IPS-NIHi7 (cell line): Measurements from ENCODE around the gene DHX8.
"Not testable (repeated sequence)": the region's sequence is repeated elsewhere in the genome, so short reads cannot be mapped to it uniquely, and the experiment has no call there.

Experiments
- DNase-seq: peaks from one replicate; pipeline ENCODE4 v3.0.0; 2012; ENCODE audit warnings: mixed read lengths; ENCODE audit errors: extremely low spot score

Gene DHX8

DNA sequence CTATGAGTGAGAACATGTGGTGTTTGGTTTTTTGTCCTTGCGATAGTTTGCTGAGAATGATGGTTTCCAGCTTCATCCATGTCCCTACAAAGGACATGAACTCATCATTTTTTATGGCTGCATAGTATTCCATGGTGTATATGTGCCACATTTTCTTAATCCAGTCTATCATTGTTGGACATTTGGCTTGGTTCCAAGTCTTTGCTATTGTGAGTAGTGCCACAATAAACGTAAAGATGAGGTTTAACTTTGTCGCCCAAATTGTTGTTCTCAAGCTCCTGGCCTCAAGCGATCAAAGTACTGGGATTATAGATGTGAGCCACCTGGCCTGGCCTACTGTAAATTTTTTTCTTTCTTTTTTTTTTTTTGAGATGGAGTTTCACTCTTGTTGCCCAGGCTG lies 21.2 kb upstream of the DHX8 start:
- not testable (repeated sequence) for DNase-seq

DNA sequence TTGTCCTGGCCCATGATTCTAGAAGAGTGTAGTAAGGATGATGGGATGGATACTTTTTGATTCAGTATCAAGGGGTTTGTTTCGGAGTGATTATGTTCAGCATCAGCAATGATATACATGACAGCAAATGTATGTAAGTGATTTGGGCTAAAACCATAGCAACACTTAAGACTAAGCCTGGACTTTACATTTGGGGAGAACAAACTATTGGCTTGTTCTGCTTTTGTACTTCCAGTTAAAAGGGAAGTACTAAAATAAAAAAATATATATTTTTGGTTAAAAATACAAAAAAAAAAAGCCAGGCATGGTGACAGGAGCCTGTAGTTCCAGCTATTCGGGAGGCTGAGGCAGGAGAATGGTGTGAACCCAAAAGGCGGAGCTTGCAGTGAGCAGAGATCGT lies 20.5 kb upstream of the DHX8 start:
- no peak for DNase-seq

DNA sequence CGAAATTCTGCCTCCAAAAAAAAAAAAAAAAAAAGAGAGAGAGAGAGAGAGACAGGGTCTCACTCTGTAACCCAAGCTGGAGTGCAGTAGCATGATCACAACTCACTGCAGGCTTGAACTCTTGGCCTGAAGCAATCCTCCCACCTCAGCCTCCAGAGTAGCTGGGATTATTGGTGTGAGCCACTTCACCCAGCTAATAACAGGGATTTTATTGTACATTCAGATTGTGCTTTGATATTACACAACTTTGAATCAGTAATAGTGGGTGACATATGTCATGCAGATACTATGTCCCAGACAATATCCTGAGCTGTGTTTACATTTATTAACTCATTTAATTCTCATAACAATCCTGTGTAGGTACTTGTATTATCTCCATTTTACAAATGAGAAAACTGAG lies 19.7 kb upstream of the DHX8 start:
- no peak for DNase-seq

DNA sequence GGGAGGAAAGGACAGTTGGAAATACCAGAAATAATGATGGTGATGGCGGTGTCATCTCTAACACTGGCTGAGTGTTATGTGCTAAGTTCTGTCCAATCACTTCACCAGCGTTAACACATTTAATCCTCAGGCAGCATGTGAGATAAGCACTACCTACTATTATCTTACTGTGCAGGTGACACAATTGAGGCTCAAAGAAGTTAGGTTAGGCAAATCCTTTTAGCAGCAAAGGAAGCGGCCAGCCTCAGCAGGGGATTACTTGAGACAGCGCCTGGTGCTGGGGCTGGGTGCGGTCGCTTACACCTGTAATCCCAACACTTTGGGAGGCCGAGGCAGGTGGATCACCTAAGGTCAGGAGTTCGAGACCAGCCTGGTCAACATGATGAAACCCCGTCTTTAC lies 18.7 kb upstream of the DHX8 start:
- no peak for DNase-seq

DNA sequence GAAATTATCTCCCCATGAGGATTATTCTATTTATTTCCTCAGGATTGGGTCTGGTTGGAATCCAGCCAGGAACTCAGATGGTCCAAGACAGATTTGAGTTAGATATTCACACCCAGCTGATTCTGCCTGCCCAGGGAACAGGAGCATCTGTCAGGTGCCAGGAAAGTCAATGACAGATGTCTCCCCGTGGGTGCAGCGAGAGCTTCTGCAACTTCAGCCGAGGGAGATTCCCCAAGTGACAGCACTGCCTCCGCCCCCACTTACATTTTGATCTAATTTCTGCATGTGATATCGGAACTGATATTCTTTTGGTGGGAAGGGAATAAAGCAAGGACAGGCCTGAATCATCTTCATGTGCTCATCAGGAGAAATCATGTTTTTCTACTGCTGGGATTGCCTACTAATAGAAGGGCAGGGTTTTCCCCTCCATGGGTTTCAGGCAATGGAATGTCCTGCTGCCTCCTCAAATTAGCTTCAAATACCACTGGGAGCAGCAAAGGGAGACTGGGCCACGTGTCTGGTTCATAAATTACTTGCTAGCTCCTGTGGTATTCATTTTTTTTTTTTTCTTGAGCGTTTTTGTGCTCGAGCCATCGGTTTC lies 15.7 kb upstream of the DHX8 start:
- no peak for DNase-seq

DNA sequence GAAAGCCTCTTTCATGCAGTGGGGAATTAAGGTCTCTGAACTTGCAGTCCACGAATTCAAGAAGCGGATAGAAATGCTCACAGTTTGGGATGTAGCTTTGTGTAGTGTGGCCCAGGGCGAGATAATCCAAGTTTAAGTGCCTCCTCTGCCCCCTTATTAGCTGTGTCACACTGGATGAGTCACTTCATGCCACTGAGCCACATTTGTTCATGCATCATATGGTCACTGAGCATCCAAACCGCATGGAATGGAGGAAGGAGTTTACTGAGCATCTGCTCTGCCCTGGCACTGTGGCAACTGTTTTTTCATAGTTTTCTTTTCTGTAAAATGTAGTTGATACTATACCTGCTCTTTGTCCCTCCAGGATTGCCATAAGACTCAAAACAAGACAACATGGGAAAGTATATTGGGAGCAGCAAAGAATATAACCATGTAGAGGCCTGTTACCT lies 15.1 kb upstream of the DHX8 start:
- DNase-seq: no peak

- DNase-seq: no peak
Measured at GRCh38 chr17:43469145-43469544, 14.6 kb upstream of the DHX8 start.

- no peak for DNase-seq
Measured at GRCh38 chr17:43471585-43472160, 12.1 kb upstream of the DHX8 start.

GRCh38 chr17:43475494-43476089 lies 8.2 kb upstream of the DHX8 start:
- no peak for DNase-seq

GRCh38 chr17:43476306-43476705 lies 7.5 kb upstream of the DHX8 start:
- not testable (repeated sequence) for DNase-seq

DNA sequence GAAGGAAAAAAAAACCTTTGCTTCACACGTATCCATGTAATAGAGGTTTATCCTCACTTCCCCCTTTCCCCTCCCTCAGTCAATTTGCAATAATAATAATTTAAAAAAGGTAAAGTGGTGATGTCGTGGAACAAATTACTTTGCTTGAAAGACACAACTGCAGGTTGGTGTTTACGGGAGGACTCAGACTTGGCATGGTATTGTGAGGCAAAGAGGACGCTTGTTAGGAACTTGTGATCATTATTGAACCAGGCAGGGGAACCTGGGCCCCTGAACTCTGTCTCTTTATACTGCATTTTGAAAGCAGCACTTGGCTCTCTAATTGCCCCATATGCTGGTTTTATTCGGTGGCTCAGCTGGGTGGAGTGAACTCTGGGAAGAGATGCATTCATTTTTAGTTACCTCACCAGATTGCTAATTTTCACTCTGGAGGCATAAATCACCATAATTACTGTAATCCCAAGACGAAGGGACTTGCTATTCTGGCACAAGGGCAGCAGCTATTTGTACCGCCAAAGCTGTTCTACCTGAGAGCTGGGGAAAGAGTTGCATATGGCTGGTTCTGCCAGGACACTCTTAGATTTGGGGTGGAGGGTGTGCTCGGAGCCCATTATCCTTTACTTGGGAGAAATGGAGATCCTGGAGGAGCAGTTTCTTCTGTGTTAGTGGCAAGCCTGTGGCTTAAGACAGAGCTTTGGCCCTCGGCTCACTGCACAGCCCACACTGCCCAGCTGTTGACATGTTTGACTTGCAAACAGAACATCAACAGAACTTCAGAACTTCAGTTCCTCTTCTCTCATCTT lies 5.7 kb upstream of the DHX8 start:
- DNase-seq: no peak

DNA sequence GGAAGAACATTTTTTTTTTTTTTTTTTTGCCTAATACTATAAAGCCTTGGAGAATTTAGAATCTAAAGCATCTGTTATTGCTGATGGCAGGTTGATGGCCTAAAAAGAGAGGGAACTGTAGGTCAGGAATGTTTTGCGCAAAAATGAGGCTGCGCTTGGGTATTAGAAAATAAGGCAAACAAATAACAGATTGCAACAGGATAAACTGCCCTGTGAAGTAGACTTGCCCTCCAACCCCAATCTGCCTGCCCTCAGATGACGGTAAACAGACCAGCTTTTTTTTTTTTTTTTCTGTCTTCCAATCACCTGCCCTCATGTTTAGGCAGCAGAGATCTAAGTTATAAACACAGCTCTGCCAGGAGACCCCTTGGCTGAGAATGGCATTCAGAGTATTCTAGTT lies 3.8 kb upstream of the DHX8 start:
- DNase-seq: no peak

- DNase-seq: no peak
Measured at GRCh38 chr17:43482103-43483012, 1.4 kb upstream of the DHX8 start.

- no peak for DNase-seq
Measured at GRCh38 chr17:43490621-43491020, 6.8 kb downstream of the DHX8 start.

DNA sequence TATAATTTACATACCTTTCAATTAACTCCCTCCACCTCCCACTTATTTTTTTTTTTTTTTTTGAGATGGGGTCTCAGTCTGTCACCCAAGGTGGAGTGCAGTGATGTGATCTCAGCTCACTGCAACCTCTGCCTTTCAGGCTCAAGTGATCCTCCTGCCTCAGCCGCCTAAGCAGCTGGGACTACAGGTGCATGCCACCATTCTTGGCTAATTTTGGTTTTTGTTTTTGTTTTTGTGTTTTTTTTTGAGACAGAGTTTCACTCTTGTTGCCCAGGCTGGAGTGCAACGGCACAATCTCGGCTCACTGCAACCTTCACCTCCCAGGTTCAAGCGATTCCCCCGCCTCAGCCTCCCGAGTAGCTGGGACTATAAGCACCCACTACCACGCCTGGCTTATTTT lies 25.7 kb downstream of the DHX8 start:
- not testable (repeated sequence) for DNase-seq

GRCh38 chr17:43511199-43511598 lies 27.4 kb downstream of the DHX8 start:
- DNase-seq: not testable (repeated sequence)

GRCh38 chr17:43515656-43516055 lies 31.9 kb downstream of the DHX8 start:
- DNase-seq: no peak

DNA sequence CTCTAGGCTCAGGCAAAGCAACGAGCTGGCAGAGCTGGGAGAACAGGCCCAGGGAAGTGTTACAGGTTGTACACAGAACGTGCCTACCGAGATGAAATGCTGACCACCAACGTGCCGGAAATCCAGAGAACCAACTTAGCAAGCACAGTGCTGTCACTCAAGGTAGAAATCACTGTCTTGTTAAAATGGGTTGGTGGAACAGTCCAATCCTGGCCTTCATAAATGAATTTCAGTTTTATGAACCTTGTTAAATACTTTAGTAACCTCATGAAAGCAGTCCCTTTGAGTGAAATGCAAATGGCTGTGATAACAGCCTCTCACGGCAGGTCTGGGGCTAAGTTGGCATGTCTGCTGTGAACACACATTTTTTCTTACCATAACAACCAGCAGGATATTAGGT lies 33.4 kb downstream of the DHX8 start:
- no peak for DNase-seq

DNA sequence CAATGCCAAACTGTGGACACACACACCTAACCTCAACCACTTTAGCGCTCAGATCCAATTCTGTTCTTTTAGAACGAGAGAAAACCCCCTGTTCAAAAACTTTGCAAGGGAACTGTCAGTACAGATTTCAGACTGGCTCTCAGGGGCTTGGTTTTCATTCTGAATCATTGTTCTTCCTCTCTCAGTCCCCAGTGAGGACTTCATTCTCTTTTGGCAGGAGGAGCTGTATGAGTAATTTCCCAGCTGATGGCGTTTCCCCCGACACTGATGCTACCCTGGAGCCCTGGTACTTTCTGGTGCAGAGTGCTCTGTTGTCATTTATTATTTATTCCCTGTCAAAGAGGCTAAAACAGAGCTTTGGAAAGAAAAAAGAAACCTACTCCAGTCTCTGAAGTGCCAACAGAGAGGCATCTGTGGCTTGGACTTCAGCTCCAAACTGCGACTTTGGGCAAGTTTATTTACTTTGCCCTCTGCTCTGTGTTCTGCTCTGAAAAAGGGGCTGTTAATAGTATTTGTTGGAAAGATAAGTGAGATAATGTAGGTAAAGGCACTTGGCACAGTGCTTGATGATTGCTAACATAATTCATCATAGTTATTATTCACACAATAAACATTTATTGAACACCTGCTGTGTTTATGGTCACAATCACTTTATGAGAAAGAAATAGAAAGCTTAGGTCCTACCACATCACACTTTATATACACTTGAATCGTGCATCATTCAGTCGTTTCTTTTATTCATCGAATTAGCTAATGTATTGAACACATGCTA lies 34.0 kb downstream of the DHX8 start:
- no peak for DNase-seq

GRCh38 chr17:43521389-43521788 lies 37.6 kb downstream of the DHX8 start:
- no peak for DNase-seq
